ENCODE data around the gene PTGES3.

The PTGES3 gene

GRCh38 chr12:56645717-56646446, 42.2 kb downstream of the PTGES3 start, which contains the start of gene ATP5F1B:
TSS of gene ATP5F1B (minus strand) at chr12:56645984. CDS start at chr12:56645963, 21 bp downstream.
- ChIA-PET POLR2A (interaction anchor here (1.2 to 1.8 kb wide), 3 partner anchors 9 to 42 kb away, joined by 4 to 19 read pairs (median 9); partner anchors contain the start of gene PTGES3), CTCF (interaction anchor here (4.2 kb wide), 1 partner anchor 10 kb away, joined by 54 read pairs; no protein-coding TSS in a partner anchor)
- TF ChIP-seq CTCF (IDR thresholded peaks at IDR 0.05; ENCODE audit: insufficient read depth, low read length, missing control alignments): no peak
- H3K4me3 ChIP-seq (ENCODE audit: low read depth, low read length): peak within 1 kb of the TSS; percentile 99
- peak; percentile 100 for DNase-seq (ENCODE audit: low read depth, low spot score)

GRCh38 chr12:56645201-56645716, 42.8 kb downstream of the PTGES3 start:
- ChIA-PET POLR2A (interaction anchor here (1.2 to 1.8 kb wide), 3 partner anchors 9 to 43 kb away, joined by 4 to 19 read pairs (median 9); partner anchors contain the start of gene PTGES3), CTCF (interaction anchor here (1.1 to 4.2 kb wide), 2 partner anchors 9 to 12 kb away, joined by 3 to 54 read pairs; no protein-coding TSS in a partner anchor)
- TF ChIP-seq CTCF (IDR thresholded peaks at IDR 0.05; ENCODE audit: insufficient read depth, low read length, missing control alignments): no peak
- peak overlapping the region; percentile 99 for H3K4me3 ChIP-seq (ENCODE audit: low read depth, low read length)
- DNase-seq (ENCODE audit: low read depth, low spot score): no peak

DNA sequence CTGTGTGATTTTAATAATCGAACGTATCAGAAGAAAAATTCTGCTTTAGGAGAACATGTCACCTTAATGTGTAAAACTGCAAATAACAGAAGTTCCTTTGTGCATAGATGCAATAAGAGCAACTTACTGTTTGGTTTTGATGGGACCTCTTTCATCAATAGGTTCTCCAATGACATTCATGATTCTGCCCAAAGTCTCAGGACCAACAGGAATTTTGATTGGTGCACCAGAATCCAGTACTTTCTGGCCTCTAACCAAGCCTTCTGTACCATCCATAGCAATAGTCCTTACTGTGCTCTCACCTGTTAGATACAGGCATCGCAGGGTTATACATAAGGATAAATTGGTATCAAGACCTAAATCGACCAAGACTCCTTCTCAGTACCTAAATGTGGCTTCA, 43.4 kb downstream of the PTGES3 start:
- no peak for DNase-seq (ENCODE audit: low read depth, low spot score)
- no peak for TF ChIP-seq CTCF (IDR thresholded peaks at IDR 0.05; ENCODE audit: insufficient read depth, low read length, missing control alignments)
- CTCF ChIA-PET: interaction anchor here (1.1 to 4.2 kb wide), 2 partner anchors 9 to 11 kb away, joined by 3 to 54 read pairs; no protein-coding TSS in a partner anchor
- POLR2A ChIA-PET: interaction anchor here (1.8 kb wide), 1 partner anchor 8 kb away, joined by 19 read pairs; no protein-coding TSS in a partner anchor
- H3K4me3 ChIP-seq (ENCODE audit: low read depth, low read length): peak overlapping the region; percentile 99

- no peak for DNase-seq (ENCODE audit: low read depth, low spot score)
- H3K4me3 ChIP-seq (ENCODE audit: low read depth, low read length): no peak overlapping the region
- CTCF ChIA-PET: no interaction called here
- POLR2A ChIA-PET: no interaction called here
- TF ChIP-seq CTCF (IDR thresholded peaks at IDR 0.05; ENCODE audit: insufficient read depth, low read length, missing control alignments): no peak
These were observed 46.9 kb downstream of the PTGES3 start for GRCh38 chr12:56641219-56641618.

DNA sequence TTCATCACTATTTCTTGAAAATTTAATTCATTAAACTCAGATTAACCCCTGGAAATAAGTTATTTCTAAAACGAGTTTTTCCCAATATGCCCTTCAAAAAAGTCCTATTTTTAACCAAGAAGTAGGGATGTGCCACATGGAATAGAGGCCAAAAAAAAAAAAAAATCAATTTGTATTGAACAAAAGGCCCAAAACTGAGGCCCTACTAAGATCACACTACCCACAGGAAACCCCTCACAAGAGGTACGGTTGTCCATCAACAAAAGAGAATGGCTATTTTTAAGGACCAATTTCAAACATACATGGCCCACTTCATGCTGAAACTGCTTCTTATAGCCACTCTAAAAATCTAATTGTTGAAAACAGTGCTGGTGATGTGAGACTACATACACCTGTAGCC, 50.5 kb downstream of the PTGES3 start:
- POLR2A ChIA-PET: interaction anchor here (2.6 kb wide), 1 partner anchor 88 kb away, joined by 12 read pairs; the partner anchor contains the start of gene NACA

More for the DNA sequence above, 50.5 kb downstream of the PTGES3 start:
- CTCF ChIA-PET: interaction anchor here (2.3 kb wide), 1 partner anchor 9 kb away, joined by 10 read pairs; no protein-coding TSS in a partner anchor
- DNase-seq (ENCODE audit: low read depth, low spot score): no peak
- no peak for TF ChIP-seq CTCF (IDR thresholded peaks at IDR 0.05; ENCODE audit: insufficient read depth, low read length, missing control alignments)
- H3K4me3 ChIP-seq (ENCODE audit: low read depth, low read length): no peak overlapping the region

All from AG04449 (cell line).